ENCODE data around the gene GAL3ST1.
"Not testable (repeated sequence)": the region's sequence is repeated elsewhere in the genome, so short reads cannot be mapped to it uniquely, and the experiment has no call there.

Gene GAL3ST1

GRCh38 chr22:30574095-30574981 is at the start of gene GAL3ST1:
Gene GAL3ST1 (minus strand): TSS chr22:30574665. CDS start chr22:30557392, 17,273 bp downstream.
- ATAC-seq, result peak; percentile 6
- no peak for DNase-seq

GRCh38 chr22:30619909-30620308 is 45.4 kb upstream of the GAL3ST1 start:
- not testable (repeated sequence) for DNase-seq, ATAC-seq

DNA sequence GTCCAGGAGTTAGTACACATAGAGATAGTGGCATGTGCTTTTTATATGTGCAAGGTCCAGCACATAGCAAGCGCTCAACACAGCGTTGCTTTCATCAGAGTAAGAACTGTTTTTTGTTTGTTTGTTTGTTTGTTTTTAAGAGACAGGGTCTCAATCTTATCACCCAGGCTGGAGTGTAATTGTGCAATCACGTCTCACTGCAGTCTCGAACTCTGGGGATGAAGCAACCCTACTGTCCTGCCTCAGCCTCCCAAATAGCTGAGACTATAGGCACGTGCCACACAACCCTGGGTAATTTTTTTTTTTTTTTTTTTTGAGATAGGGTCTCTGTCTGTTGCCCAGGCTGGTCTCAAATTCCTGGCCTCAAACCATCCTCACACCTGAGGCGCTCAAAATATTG is 43.4 kb upstream of the GAL3ST1 start:
- ATAC-seq (no peak), DNase-seq (no peak)

DNA sequence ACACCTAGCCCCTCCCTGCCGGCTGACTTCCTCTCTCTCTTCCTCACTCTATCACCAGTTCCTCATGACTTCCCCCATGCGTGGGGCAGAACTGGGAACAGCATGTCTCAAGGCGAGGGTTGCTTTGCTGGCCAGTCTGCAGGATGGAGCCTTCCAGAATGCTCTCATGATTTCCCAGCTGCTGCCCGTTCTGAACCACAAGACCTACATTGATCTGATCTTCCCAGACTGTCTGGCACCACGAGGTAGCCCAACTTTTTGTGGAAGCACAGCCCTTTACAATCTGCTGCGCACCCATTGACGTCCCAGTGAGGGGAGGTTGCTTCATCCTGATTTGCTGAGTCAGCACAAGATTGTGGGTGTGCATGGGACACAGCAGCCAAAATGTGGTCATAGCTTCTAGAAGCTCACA is 41.1 kb upstream of the GAL3ST1 start:
- DNase-seq (no peak), ATAC-seq (no peak)

- DNase-seq (no peak), ATAC-seq (no peak)
These were observed 40.4 kb upstream of the GAL3ST1 start for GRCh38 chr22:30614879-30615278.

DNA sequence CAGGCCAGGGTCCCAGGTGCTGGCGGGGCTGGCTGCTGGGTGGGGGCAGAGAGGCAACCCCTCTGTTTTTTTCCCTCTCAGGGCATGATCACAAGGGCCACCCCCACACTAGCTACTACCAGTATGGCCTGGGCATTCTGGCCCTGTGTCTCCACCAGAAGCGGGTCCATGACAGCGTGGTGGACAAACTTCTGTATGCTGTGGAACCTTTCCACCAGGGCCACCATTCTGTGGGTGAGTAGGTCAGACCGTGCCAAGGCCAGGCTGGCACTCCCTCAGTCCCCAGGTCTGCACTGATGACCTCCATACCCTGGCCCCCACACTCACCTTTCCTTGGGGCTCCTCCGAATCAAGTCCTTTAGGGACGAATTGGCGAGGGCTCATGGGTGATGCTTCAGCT is 39.8 kb upstream of the GAL3ST1 start:
- DNase-seq (no peak), ATAC-seq (no peak)

GRCh38 chr22:30612789-30613188 is 38.3 kb upstream of the GAL3ST1 start:
- DNase-seq (no peak), ATAC-seq (no peak)

DNA sequence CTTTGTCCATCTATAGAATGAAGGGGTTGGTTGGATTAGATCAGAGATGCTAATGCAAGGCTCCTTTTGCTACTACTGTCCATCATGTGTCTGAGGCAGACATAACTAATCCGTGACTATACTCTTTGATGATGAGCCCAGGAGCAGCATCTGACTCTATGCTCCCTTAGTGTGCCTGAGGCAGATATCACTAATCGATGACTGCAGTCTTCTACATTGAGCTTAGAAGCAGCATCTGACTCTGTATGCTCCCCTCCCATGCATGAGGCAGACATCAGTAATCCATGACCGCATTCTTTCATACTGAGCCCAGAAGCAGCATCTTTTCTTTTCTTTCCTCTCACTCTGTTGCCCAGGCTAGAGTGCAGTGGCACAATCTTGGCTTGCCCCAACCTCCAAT is 36.7 kb upstream of the GAL3ST1 start:
- no peak for ATAC-seq

DNA sequence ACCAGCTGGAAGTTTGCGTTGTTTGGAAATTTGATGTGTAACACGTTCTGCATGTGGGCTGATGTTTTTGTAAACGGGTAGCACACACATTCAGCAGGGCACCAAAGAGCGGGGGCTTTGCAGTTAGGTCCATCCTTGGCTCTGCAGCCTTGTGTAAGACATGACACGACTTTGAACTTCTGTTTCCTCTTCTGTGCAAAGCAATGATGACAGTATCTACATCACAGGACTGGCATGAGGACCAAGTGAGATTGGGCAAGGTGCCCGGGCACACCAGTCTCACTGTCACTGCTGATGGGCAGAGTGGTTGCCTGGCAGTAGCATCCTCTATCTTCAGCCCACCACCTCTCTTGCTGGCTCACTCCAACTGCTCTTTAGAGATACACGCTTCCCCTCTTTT is 35.8 kb upstream of the GAL3ST1 start:
- ATAC-seq (no peak), DNase-seq (no peak)

More for the DNA sequence above, 36.7 kb upstream of the GAL3ST1 start:
- no peak for DNase-seq

DNA sequence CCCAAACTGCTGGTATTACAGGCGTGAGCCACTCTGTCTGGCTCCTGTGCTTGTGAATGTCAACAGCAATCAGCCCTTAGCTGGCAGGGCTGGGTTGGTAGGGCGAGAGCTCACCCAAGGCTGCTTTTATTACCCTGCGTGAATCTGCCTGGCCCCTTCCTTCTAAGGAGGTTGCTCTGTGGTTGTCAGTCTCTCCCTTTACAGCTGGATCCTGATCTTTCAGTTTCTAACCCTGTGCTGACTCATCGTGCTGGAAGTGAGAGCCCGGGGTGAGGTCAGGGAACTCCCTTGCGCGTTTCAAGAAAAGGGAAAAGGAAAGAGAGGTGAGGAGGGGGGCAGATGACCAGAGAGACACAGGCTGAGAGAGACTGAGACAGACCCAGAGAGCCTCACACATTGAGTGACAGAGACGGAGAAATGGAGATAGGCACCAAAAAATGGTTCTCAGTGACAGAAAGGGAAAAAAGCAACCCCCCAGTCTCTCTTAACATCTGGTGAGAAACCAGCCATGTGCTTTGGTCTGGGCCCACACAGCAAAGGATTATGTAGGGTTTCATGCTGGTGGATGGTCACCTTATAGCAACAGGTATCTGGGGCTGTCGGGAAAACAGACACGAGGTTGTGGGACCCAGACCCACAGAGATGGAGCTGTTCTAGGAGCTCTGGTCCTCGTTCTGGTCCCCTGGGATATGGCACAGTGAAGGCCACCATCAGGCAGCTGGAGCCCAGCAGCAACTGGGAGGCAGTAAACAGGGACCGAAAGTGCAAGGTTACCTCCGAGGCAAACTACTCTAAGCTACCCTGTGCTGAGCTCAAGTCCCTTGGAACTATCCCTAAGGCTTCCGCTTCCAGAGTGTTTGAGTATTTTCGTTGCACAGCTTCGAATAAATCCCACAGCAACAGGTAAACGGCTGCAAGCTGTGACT is 35.1 kb upstream of the GAL3ST1 start:
- peak; percentile 30 for DNase-seq

GRCh38 chr22:30607939-30608338 is 33.5 kb upstream of the GAL3ST1 start:
- ATAC-seq, result no peak
- no peak for DNase-seq

More for the DNA sequence above, 35.1 kb upstream of the GAL3ST1 start:
- peak; percentile 62 for ATAC-seq

- ATAC-seq (no peak), DNase-seq (no peak)
These were observed 33.0 kb upstream of the GAL3ST1 start for GRCh38 chr22:30607300-30607930.

- peak; percentile 73 for ATAC-seq
- DNase-seq, result peak; percentile 56
These were observed 32.2 kb upstream of the GAL3ST1 start, which contains the start of gene TCN2 for GRCh38 chr22:30606455-30607299. Gene TCN2 (plus strand): TSS chr22:30607174. CDS start chr22:30607332, 158 bp downstream.

DNA sequence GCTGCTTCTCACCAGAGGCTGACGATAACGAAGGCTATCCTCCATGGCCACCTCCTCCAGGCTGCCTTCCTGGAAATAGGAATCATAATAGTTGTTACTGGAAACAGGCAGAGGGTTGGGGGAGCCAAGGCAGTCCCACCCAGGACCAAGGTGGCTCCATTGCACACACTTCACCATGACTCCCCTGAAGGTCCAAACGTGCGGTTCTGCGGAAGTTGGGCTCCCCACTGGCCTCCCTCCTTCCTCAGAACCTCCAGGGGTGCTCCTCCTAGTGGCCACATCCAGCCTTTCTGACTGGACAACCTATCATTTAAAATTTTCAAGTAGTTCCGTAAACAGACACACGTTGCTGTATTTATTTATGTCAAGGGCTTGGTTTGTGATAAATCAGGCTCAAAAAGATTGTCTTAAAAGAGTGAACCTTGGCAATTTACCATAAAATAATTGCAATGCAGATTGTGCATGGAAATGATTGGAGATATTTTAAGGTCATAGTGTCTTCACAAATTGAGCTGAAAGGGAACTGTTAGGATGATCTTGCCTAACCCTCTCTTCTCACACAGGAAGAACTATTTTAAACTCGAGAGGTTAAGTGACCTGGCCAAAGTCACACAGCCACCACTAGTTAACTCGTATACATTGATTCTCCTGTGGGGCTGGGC is 31.1 kb upstream of the GAL3ST1 start:
- ATAC-seq (no peak), DNase-seq (peak; percentile 62)

DNA sequence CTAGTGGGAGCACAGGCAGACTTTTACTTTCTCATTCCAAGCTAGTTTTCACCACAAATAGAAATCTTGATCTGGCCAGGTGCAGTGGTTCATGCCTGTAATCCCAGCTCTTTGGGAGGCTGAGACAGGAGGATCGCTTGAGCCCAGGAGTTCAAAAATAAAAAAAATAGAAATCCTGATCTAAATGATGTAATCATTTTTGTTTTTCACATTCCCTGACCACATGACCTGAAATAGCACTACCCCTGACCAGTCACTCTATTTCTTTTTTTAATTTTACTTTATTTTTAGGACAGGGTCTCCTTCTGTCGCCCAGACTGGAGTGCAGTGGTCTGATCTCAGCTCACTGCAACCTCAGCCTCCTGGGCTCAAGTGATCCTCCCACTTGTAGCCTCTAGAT is 30.3 kb upstream of the GAL3ST1 start:
- DNase-seq, result no peak

DNA sequence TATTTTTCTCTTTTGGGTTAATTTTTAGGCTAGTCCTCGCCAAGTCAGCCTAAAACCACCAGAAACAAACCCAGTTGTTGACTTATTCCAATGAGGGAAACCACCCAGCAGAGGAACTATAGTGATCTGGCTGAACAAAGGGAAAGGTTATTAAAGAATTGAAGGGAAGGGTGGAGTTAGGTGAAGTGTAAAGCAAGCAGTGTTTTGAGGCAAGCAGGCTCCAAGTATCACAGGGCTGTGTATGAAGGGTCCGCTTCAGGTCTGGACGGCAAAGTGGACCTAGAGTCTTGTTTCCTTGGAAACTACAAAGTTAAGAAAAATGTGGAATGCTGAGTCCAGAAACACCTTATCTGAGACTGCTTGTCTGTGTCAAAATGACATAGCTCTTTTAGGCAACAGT is 29.3 kb upstream of the GAL3ST1 start:
- no peak for DNase-seq
- no peak for ATAC-seq

More for the DNA sequence above, 30.3 kb upstream of the GAL3ST1 start:
- ATAC-seq, result no peak

DNA sequence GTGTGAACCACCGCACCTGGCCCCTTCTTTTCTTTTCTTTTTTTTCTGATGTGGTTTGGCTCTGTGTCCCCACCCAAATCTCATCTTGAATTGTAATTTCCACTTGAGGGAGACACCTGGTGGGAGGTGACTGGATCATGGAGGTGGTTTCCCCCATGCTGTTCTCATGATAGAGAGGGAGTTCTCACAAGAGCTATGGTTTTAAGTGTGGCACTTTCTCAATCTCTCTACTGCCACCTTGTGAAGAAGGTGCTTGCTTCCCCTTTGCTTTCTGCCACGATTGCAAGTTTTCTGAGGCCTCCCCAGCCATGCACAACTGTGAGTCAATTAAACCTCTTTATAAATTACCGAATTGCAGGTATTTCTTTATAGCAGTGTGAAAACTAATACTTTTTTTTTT is 27.6 kb upstream of the GAL3ST1 start:
- ATAC-seq, result no peak
- DNase-seq, result no peak

DNA sequence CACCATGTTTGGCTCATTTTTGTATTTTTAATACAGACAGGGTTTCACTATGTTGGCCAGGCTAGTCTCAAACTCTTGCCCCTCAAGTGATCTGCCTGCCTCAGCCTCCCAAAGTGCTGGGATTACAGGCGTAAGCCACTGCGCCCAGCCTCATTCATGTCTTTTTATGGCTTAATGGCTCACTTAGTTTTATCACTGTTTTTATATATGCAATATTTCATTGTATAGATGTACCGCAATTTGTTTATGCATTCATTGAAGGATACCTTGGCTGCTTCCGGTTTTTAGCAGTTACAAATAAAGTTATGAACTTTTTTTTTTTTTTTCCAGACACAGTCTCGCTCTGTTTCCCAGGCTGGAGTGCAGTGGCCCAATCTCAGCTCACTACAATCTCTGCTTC is 27.0 kb upstream of the GAL3ST1 start:
- DNase-seq (no peak), ATAC-seq (no peak)

- ATAC-seq, result no peak
- no peak for DNase-seq
These were observed 26.5 kb upstream of the GAL3ST1 start for GRCh38 chr22:30600921-30601320.

DNA sequence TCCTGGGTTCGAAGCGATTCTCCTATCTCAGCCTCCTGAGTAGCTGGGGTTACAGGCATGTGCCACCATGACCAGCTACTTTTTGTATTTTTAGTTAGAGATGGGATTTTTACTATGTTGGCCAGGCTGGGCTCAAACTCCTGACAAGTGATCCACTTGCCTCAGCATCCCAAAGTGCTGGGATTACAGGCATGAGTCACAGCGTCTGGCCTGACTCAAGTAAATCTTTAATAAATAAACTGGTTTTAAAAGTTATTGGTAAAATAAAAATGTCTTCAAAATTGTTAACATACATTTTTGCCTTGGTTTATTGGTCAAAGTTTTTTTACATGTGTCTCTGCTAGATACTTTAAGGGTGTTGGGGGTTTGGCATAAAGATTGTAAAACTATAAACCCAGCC is 24.5 kb upstream of the GAL3ST1 start:
- no peak for DNase-seq
- ATAC-seq, result no peak

GRCh38 chr22:30596886-30597285 is 22.4 kb upstream of the GAL3ST1 start:
- no peak for DNase-seq
- ATAC-seq, result no peak

Data from stimulated activated naive CD8-positive, alpha-beta T cell treated with anti-CD3 and anti-CD28 coated beads, Interleukin-15, Interleukin-2, amounts not matched to agents 100 U/mL and 50 U/mL, for 24 hours (primary cell).